Lower leg skin (tissue), 4 donors: ENCODE data around the gene GH2. TPM values are rescaled to one million over a fixed set of nuclear protein-coding genes. Genes with fewer than 3 reads are reported as not detected.
"Not testable (repeated sequence)": the region's sequence is repeated elsewhere in the genome, so short reads cannot be mapped to it uniquely, and the experiment has no call there.

ENCODE experiments used
- DNase-seq, 2 donors: peaks; one replicate each; pipeline ENCODE4 v3.0.0-alpha.2; 2019; ENCODE audit warnings: low spot score in 2 of 2
- H3K4me3 ChIP-seq: fragments of 200-600 bp; sonication (generic); 2 replicates; pipeline ENCODE4 v1.5.1; 2017; ENCODE audit warnings: mild to moderate bottlenecking, low read depth; ENCODE audit not compliant: poor library complexity, severe bottlenecking
- POLR2A ChIP-seq, 2 donors: fragments of 450-650 bp; IDR thresholded peaks; one replicate each; pipeline ENCODE4 v1.6.1; 2016 to 2017; ENCODE audit warnings: antibody characterized with exemption in 2 of 2, mild to moderate bottlenecking in 1 of 2, moderate library complexity in 1 of 2
- WGBS, 2 donors: methylation state at CpG; one replicate each; pipeline ENCODE4 v1.1.5; 2018; 5-methylcytosine and 5-hydroxymethylcytosine counted together
- intact Hi-C: fragments of 100-400 bp; cut with DNase I; formaldehyde crosslinking; loops from one replicate; pipeline ENCODE4 v1.15.0; 2023; ENCODE audit warnings: low total_unique reads
- total RNA-seq, 4 donors: library from RNA; depleted of rRNA; stranded (reverse); fragments of >200 nt; gene quantifications; one replicate each; pipeline ENCODE4 v1.1.0, GENCODE V29; 2016
- TF ChIP-seq, protein P1 (sequence below), 3 donors: fragments of 450-650 bp; IDR thresholded peaks; one replicate each; pipeline ENCODE4 v1.5.1; 2016; ENCODE audit warnings: antibody characterized with exemption in 3 of 3, mild to moderate bottlenecking in 3 of 3, moderate library complexity in 2 of 3

GH2 gene
- total RNA-seq, 4 donors from 2014 or later, result not detected

DNA sequence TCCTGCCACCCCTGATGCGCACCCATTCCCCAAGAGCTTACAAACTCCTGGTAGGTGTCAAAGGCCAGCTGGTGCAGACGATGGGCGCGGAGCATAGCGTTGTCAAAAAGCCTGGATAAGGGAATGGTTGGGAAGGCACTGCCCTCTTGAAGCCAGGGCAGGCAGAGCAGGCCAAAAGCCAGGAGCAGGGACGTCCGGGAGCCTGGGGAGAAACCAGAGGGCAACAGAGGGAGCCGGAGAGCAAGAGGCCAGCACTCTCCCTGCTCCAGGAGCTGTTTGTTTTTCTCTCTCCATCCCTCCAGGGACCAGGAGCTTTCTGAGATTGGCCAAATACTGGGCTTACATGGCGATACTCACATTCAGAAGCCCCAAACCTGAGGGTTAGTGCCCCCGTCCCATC lies 36.6 kb upstream of the GH2 start:
- intact Hi-C loops, result loop anchor here (10.0 kb wide), 3 partner anchors 106 to 366 kb away; partner anchors contain the start of genes ERN1 and ICAM2
- no peak for DNase-seq
- WGBS, 2 donors, result 57 to 64% methylated on average over 10 of the region's 10 CpGs
- H3K4me3 ChIP-seq, result no peak overlapping the region
- TF ChIP-seq, protein P1, sequence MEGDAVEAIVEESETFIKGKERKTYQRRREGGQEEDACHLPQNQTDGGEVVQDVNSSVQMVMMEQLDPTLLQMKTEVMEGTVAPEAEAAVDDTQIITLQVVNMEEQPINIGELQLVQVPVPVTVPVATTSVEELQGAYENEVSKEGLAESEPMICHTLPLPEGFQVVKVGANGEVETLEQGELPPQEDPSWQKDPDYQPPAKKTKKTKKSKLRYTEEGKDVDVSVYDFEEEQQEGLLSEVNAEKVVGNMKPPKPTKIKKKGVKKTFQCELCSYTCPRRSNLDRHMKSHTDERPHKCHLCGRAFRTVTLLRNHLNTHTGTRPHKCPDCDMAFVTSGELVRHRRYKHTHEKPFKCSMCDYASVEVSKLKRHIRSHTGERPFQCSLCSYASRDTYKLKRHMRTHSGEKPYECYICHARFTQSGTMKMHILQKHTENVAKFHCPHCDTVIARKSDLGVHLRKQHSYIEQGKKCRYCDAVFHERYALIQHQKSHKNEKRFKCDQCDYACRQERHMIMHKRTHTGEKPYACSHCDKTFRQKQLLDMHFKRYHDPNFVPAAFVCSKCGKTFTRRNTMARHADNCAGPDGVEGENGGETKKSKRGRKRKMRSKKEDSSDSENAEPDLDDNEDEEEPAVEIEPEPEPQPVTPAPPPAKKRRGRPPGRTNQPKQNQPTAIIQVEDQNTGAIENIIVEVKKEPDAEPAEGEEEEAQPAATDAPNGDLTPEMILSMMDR (IDR thresholded peaks at IDR 0.05), result no peak
- TF ChIP-seq POLR2A (IDR thresholded peaks at IDR 0.05), result no peak

DNA sequence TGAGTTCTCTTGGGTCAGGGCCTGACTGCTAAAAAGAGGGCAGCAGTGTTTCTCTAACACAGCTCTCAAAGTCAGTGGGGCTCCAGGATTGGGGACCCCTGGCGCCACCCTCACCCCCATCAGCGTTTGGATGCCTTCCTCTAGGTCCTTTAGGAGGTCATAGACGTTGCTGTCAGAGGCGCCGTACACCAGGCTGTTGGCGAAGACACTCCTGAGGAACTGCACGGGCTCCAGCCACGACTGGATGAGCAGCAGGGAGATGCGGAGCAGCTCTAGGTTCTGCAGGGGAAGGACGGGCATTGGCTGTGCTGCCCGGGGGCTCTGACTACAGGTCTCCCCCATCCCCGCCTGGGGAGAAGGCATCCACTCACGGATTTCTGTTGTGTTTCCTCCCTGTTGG lies 35.9 kb upstream of the GH2 start:
- 80 to 84% methylated on average over 7 to 13 of the region's 13 CpGs for WGBS, 2 donors
- no peak for DNase-seq

DNA sequence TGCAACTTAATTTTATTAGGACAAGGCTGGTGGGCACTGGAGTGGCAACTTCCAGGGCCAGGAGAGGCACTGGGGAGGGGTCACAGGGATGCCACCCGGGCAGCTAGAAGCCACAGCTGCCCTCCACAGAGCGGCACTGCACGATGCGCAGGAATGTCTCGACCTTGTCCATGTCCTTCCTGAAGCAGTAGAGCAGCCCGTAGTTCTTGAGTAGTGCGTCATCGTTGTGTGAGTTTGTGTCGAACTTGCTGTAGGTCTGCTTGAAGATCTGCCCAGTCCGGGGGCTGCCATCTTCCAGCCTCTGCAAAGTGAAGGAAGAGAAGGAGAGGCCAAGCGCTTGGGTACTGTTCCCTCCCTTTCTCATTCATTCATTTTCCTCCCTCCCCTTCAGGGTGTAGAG lies 35.5 kb upstream of the GH2 start:
- not testable (repeated sequence) for H3K4me3 ChIP-seq, DNase-seq
- intact Hi-C loops, result loop anchor here (10.0 kb wide), 3 partner anchors 108 to 368 kb away; partner anchors contain the start of genes ERN1 and ICAM2
- 88 to 92% methylated on average over 11 of the region's 11 CpGs for WGBS, 2 donors

More for the DNA sequence above, 35.9 kb upstream of the GH2 start:
- TF ChIP-seq, protein P1 (IDR thresholded peaks at IDR 0.05), result no peak
- no peak for TF ChIP-seq POLR2A (IDR thresholded peaks at IDR 0.05)
- intact Hi-C loops, result loop anchor here (10.0 kb wide), 3 partner anchors 107 to 367 kb away; partner anchors contain the start of genes ERN1 and ICAM2
- H3K4me3 ChIP-seq, result no peak overlapping the region

DNA sequence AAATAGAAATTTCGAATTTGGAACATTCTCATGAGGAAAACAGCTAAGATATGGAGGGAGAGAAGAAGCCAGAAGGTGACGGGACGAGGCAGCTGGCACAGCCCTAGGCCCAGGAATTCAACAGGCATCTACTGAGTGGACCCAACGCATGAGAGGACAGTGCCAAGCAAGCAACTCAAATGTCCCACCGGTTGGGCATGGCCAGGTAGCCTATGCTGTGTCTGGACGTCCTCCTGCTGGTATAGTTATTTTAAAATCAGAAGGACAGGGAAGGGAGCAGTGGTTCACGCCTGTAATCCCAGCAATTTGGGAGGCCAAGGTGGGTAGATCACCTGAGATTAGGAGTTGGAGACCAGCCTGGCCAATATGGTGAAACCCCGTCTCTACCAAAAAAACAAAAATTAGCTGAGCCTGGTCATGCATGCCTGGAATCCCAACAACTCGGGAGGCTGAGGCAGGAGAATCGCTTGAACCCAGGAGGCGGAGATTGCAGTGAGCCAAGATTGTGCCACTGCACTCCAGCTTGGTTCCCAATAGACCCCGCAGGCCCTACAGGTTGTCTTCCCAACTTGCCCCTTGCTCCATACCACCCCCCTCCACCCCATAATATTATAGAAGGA lies 34.9 kb upstream of the GH2 start:
- H3K4me3 ChIP-seq, result no peak overlapping the region
- no peak for DNase-seq
- WGBS, 2 donors, result 78 to 86% methylated on average over 11 to 12 of the region's 12 CpGs
- intact Hi-C loops, result loop anchor here (10.0 kb wide), 3 partner anchors 108 to 368 kb away; partner anchors contain the start of genes ERN1 and ICAM2
- TF ChIP-seq, protein P1 (IDR thresholded peaks at IDR 0.05), result no peak
- no peak for TF ChIP-seq POLR2A (IDR thresholded peaks at IDR 0.05)

DNA sequence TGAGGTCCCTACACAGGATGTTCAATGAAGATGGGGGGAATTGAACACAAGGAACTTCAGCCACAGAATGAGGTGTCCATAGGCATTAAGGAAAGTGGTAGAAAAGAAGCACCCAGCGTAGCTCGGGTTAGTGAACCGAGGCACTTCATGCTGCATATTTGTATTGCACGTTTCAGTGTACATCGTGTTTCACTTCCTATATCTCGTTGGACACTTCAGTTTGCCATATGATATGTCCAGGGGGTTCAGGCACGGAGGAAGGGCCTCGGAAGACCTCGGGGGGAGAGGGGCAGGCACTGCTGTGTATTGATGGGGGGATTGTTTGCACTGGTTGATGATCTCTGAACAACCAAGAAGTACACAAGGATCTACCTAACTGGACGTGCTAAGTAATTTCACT lies 34.0 kb upstream of the GH2 start:
- not testable (repeated sequence) for DNase-seq, H3K4me3 ChIP-seq
- 75 to 83% methylated on average over 10 of the region's 10 CpGs for WGBS, 2 donors
- intact Hi-C loops, result loop anchor here (10.0 kb wide), 3 partner anchors 109 to 369 kb away; partner anchors contain the start of genes ERN1 and ICAM2

DNA sequence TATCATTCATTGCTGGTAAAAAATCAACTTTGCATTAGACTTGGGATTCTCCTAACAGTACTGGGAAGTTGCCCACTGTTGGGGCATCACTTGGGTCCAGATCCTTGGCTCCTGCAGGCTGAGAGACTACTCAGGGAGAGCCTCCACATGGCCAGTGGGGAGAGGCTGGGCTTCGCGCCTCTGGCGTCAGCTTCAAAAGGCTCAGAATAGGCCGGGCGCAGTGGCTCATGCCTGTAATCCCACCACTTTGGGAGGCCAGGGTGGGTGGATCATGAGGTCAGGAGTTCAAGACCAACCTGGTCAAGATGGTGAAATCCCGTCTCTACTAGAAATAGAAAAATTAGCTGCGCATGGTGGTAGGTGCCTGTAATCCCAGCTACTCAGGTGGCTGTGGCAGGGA lies 32.7 kb upstream of the GH2 start:
- DNase-seq, result no peak
- intact Hi-C loops, result loop anchor here (10.0 kb wide), 3 partner anchors 110 to 370 kb away; partner anchors contain the start of genes ERN1 and ICAM2
- WGBS, 2 donors, result 93% methylated on average over 7 of the region's 7 CpGs
- TF ChIP-seq, protein P1 (IDR thresholded peaks at IDR 0.05), result no peak
- no peak for TF ChIP-seq POLR2A (IDR thresholded peaks at IDR 0.05)
- no peak overlapping the region for H3K4me3 ChIP-seq
